ENCODE measurements around the gene FRMD4A.

GRCh38 chr10:14086596-14086995 lies 244.1 kb downstream of the FRMD4A start:
- TF ChIP-seq CTCF (IDR thresholded peaks at IDR 0.05; ENCODE audit: low read depth, low read length) (no peak), POLR2A (IDR thresholded peaks at IDR 0.05; ENCODE audit: extremely low read depth, insufficient read length) (no peak), MYC (IDR thresholded peaks at IDR 0.05; ENCODE audit: low read depth, low read length) (no peak)

Measured in NB4 (cell line).